OCI-LY7 (cell line): ENCODE results near the gene BICC1. TPM values are rescaled to one million over a fixed set of nuclear protein-coding genes. Genes with fewer than 3 reads are reported as not detected.

Source experiments
- BruUV-seq: library from RNA; stranded (reverse); fragments of 400-500 nt; replicated peaks from 2 replicates; lab custom pipeline; 2021; lab: Mats Ljungman, UMichigan
- CTCF ChIA-PET: fragments of 300-600 bp; sonication (Branson Sonifier 250); formaldehyde crosslinking; loops from one replicate; lab custom pipeline; 2022; ENCODE audit warnings: antibody characterized with exemption; ENCODE audit not compliant: unreplicated experiment; lab: Charles Lee
- POLR2A ChIA-PET: fragments of 300-600 bp; sonication (Branson Sonifier 250); formaldehyde crosslinking; loops from one replicate; lab custom pipeline; 2022; ENCODE audit warnings: antibody characterized with exemption; lab: Charles Lee
- DNase-seq: peaks from one replicate; pipeline ENCODE4 v3.0.0-alpha.2; 2015; ENCODE audit warnings: low spot score
- H2AFZ ChIP-seq: fragments of 200-600 bp; sonication (generic), shearing (Covaris generic); 2 replicates; pipeline ENCODE4 v1.6.1; 2014; ENCODE audit warnings: mild to moderate bottlenecking, antibody characterized with exemption, low read length, moderate library complexity
- H3K27ac ChIP-seq: fragments of 200-600 bp; sonication (generic); 2 replicates; pipeline ENCODE4 v1.5.1; 2014; ENCODE audit warnings: mixed run types, low read depth, mild to moderate bottlenecking, moderate library complexity, low read length, inconsistent platforms; ENCODE audit not compliant: poor library complexity, severe bottlenecking
- H3K36me3 ChIP-seq: fragments of 200-600 bp; sonication (generic); 2 replicates; pipeline ENCODE4 v1.6.1; 2014; ENCODE audit warnings: mild to moderate bottlenecking, antibody characterized with exemption, low read length, moderate library complexity, mixed read lengths; ENCODE audit not compliant: insufficient read depth
- H3K4me1 ChIP-seq: fragments of 200-600 bp; sonication (generic); 2 replicates; pipeline ENCODE4 v1.5.1; 2014; ENCODE audit warnings: mild to moderate bottlenecking, low read length; ENCODE audit not compliant: insufficient read depth, poor library complexity, severe bottlenecking
- H3K4me2 ChIP-seq: fragments of 200-600 bp; sonication (generic); 2 replicates; pipeline ENCODE4 v1.6.1; 2014; ENCODE audit warnings: mild to moderate bottlenecking, low read length
- H3K4me3 ChIP-seq: fragments of 200-600 bp; sonication (generic); 2 replicates; pipeline ENCODE4 v1.5.1; 2014; ENCODE audit warnings: mild to moderate bottlenecking, low read depth, low read length; ENCODE audit not compliant: poor library complexity, severe bottlenecking
- H3K79me2 ChIP-seq: fragments of 200-600 bp; sonication (generic); 2 replicates; pipeline ENCODE4 v1.6.1; 2016; ENCODE audit warnings: low read depth, mild to moderate bottlenecking, low read length, moderate library complexity, mixed read lengths; ENCODE audit not compliant: insufficient read depth
- H3K9me2 ChIP-seq: fragments of 200-600 bp; sonication (generic); 2 replicates; pipeline ENCODE4 v1.6.1; 2016; ENCODE audit warnings: mild to moderate bottlenecking, low read length, mixed read lengths; ENCODE audit not compliant: insufficient read depth
- H3K9me3 ChIP-seq: fragments of 200-600 bp; sonication (generic); 2 replicates; pipeline ENCODE4 v1.6.1; 2014; ENCODE audit warnings: mild to moderate bottlenecking, mixed run types, low read length, mixed read lengths
- H4K20me1 ChIP-seq: fragments of 200-600 bp; sonication (generic); 2 replicates; pipeline ENCODE4 v1.6.1; 2014; ENCODE audit warnings: mild to moderate bottlenecking, antibody characterized with exemption, low read length, moderate library complexity, mixed read lengths; ENCODE audit not compliant: insufficient read depth
- CTCF ChIP-seq: fragments of 200-600 bp; sonication (generic); conservative IDR thresholded peaks from 2 replicates; pipeline ENCODE4 v1.5.1; 2014; ENCODE audit warnings: mild to moderate bottlenecking, antibody characterized with exemption, low read length, moderate library complexity, mixed read lengths
- EZH2phosphoT487 ChIP-seq: fragments of 200-600 bp; sonication (generic); IDR thresholded peaks from 2 replicates; pipeline ENCODE4 v1.6.1; 2018; ENCODE audit warnings: low read depth, borderline replicate concordance, mild to moderate bottlenecking, mixed run types, antibody characterized with exemption, low read length, moderate library complexity, mixed read lengths
- intact Hi-C: fragments of 100-400 bp; cut with micrococcal nuclease; formaldehyde crosslinking; loops from one replicate; pipeline ENCODE4 v1.10.0; 2022; ENCODE audit not compliant: unreplicated experiment
- total RNA-seq, 2 experiments: library from RNA; depleted of rRNA in 1 of 2; stranded (reverse); fragments of >200 nt in 1 of 2; shearing (Covaris generic) in 1 of 2; gene quantifications; 2 replicates each; pipeline ENCODE4 v1.2.3, GENCODE V29; 2014 to 2022

BICC1 gene
- total RNA-seq, 2 experiments from 2014 or later: not detected

- ChIA-PET POLR2A (no interaction called here), CTCF (no interaction called here)
- DNase-seq: no peak
- Histone ChIP-seq H3K79me2 (no peaks in the 10 kb centered on the region), H3K4me2 (no peak overlapping the region), H4K20me1 (no peaks in the 10 kb centered on the region), H3K9me2 (no peaks in the 10 kb centered on the region), H3K4me1 (no peaks in the 10 kb centered on the region), H3K4me3 (no peak overlapping the region), H3K27ac (no peak overlapping the region), H3K9me3 (no peaks in the 10 kb centered on the region), H2AFZ (no peak overlapping the region), H3K36me3 (no peaks in the 10 kb centered on the region)
- intact Hi-C loops: no loop called here
- no TSS peak for BruUV-seq
- no peak for TF ChIP-seq CTCF
- TF ChIP-seq EZH2phosphoT487: no peak
These were observed 139.1 kb downstream of the BICC1 start for GRCh38 chr10:58651742-58652141.

- H3K4me1 ChIP-seq: no peaks in the 10 kb centered on the region
- no peak overlapping the region for H3K4me2 ChIP-seq
- H3K4me3 ChIP-seq: no peak overlapping the region
- no TSS peak for BruUV-seq
- no peak overlapping the region for H2AFZ ChIP-seq
- no peak for DNase-seq
- no peaks in the 10 kb centered on the region for H3K79me2 ChIP-seq
- H4K20me1 ChIP-seq: no peaks in the 10 kb centered on the region
- ChIA-PET CTCF (no interaction called here), POLR2A (no interaction called here)
- H3K27ac ChIP-seq: no peak overlapping the region
- no peaks in the 10 kb centered on the region for H3K9me2 ChIP-seq
- intact Hi-C loops: no loop called here
- H3K36me3 ChIP-seq: no peaks in the 10 kb centered on the region
- no peaks in the 10 kb centered on the region for H3K9me3 ChIP-seq
- no peak for TF ChIP-seq CTCF
- no peak for TF ChIP-seq EZH2phosphoT487
These were observed 140.5 kb downstream of the BICC1 start for GRCh38 chr10:58653139-58653538.

GRCh38 chr10:58660575-58661255 is 148.0 kb downstream of the BICC1 start:
- no TSS peak for BruUV-seq
- TF ChIP-seq CTCF (no peak), EZH2phosphoT487 (no peak)
- CTCF ChIA-PET: no interaction called here

More at GRCh38 chr10:58660575-58661255, 148.0 kb downstream of the BICC1 start:
- H4K20me1 ChIP-seq: no peaks in the 10 kb centered on the region
- H3K79me2 ChIP-seq: no peaks in the 10 kb centered on the region
- no peaks in the 10 kb centered on the region for H3K4me1 ChIP-seq
- no peak for DNase-seq
- no peaks in the 10 kb centered on the region for H3K9me3 ChIP-seq
- H3K27ac ChIP-seq: no peak overlapping the region
- H3K9me2 ChIP-seq: no peaks in the 10 kb centered on the region
- H2AFZ ChIP-seq: no peak overlapping the region
- H3K4me3 ChIP-seq: no peak overlapping the region
- no peaks in the 10 kb centered on the region for H3K36me3 ChIP-seq
- intact Hi-C loops: no loop called here
- no peak overlapping the region for H3K4me2 ChIP-seq
- POLR2A ChIA-PET: no interaction called here
